Activated CD8-positive, alpha-beta memory T cell treated with anti-CD3 and anti-CD28 coated beads, Interleukin-2, amount 50 U/mL, for 4 hours (primary cell): ENCODE data around the gene EYS.

ENCODE experiments used
- DNase-seq: peaks from one replicate; pipeline ENCODE4 v3.0.0-alpha.2; 2020

The EYS gene

DNA sequence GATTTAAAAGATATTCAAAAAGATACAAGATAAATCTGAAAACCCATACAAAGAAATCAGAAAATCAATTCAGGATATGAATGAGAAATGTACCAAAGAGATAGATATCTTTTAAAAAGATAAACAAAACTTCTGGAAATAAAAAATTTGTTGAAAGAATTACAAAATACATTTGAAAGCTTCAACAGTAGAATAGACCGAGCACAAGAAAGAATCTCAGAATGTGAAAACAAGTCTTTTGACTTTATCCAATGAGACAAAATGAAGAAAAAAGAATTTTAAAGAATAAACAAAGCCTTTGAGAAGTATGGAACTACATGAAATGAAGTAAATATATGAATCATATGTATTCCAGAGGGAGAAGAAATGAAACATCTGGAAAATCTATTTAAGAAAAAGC, 1011.0 kb downstream of the EYS start:
- no peak for DNase-seq

DNA sequence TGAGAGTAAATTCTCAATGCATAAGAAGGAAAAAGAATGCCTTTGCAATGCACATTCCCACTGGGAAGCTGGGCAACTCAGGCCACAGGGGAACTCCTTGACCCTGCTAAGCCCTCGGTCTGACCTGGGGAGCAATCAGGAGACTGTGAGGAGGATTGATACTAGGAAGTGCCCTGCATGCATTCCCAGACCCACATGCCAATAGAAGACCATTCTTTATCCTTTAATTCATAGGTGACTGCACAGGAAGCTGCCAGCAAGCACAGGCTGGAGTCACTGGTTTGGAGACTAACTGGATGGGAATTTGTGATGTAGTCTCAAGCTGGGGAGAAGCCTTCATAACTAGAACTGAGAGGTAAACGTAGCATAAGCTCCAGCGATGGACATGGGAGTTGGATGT, 1012.7 kb downstream of the EYS start:
- no peak for DNase-seq

DNA sequence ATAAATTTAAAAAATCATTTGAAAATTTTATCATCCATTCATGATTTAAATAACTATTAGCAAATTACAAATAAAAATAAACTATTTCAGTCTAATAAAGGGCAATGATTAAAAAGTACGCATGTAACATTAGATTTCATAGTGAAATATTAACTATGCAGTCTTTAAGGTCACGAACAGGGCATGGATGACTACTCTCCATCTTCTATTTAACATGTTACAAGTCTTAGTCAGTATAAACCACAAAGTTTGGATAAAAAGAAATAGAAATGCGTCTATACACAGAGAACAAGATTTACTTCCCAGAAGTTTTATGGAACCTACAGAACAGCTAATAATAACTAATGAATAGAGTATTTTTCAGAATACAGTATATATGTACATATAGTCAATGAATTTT, 1016.0 kb downstream of the EYS start:
- DNase-seq = no peak

GRCh38 chr6:64685401-64685800, 1021.6 kb downstream of the EYS start:
- no peak for DNase-seq

GRCh38 chr6:64683682-64684081, 1023.3 kb downstream of the EYS start:
- DNase-seq = no peak

DNA sequence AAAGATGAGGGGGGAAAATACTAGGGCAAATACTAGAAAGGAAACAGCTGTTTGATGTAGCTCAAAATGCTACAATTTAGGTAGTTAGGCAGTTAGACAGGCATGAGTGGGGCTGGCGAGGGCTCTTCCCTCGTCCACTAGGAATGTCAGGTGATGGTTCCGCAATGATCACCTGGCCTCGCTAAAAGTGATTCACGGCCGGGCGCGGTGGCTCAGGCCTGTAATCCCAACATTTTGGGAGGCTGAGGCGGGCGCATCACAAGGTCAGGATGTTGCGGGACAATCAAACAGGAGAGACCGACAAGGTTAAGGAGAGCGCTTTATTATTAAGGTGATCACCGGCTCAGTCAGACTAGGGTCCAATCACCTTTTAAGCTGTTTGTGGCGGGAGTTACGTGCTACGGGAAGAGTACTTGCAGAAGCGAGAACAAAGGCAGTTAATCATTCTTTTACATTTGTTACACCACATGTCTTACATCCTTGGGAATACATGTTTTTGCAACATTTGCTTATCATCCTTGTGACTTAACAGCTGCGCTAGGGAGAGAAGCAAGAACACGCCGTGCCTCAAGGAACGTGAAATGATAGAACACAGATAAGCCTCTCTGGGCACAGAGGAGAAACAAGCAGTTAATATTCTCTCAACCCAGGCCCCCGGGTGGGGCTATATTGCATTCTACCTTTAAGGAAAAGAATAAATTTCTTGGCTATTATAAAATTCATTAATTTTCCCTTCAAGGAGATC, 1025.4 kb downstream of the EYS start:
- DNase-seq = no peak

- DNase-seq = no peak
Observed at GRCh38 chr6:64680446-64680845, 1026.6 kb downstream of the EYS start.

DNA sequence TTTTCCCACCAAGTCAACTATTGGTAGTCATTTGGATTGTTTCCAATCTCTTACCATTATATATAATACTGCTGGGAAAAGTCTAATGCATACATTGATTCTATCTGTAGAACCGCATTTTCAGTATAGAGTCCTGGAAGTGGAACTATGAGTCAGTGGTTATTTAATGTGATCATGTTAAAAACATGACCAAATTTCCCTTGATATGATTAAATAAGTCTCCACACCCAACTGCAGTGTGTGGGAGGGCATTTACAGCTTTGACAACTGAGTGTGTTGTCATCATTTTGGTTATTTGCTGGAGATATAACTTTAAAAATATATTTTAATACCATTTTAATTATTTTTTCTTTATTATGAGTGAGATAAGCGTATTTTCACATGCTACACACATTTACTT, 1027.6 kb downstream of the EYS start:
- no peak for DNase-seq

GRCh38 chr6:64672651-64673050, 1034.4 kb downstream of the EYS start:
- no peak for DNase-seq

- no peak for DNase-seq
Observed at GRCh38 chr6:64672131-64672530, 1034.9 kb downstream of the EYS start.

GRCh38 chr6:64665137-64665536, 1041.9 kb downstream of the EYS start:
- DNase-seq = no peak

DNA sequence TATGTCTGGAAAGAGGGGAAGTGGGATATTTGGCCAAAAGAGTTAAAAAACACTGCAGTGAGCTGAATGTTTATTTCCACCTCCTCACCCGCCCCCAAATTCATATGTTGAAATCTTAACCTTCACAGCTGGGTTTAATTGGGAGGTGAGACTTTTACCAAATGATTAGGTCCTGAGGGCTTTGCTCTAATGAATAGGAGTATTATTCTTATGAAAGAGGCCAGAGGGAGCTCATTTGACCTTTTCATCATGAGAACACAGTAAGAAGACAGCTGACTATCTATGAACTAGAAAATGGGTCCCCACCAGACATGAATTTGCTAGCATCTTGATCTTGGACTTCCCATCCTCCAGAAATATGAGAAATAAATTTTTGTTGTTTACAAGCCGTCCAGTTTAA, 1042.5 kb downstream of the EYS start:
- no peak for DNase-seq

- DNase-seq = no peak
Observed at GRCh38 chr6:64644024-64644423, 1063.0 kb downstream of the EYS start.

DNA sequence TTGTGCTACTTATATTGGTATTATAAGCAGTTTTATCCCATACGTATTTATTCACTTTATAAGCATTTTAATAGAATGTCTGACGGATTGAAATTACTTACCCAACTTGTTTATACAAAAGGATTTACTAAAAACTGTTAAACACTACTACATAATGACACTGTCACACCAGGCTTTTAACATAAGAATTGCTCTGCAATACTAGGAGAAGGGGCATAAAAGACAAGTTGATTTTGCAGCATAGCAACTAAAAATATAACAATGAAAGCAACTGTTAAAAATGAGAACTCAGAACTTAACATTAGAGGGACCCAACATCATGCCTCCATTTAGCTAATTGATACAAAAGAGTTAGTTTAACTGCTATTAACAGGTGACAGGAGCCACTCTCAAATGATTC, 1076.1 kb downstream of the EYS start:
- DNase-seq = no peak

DNA sequence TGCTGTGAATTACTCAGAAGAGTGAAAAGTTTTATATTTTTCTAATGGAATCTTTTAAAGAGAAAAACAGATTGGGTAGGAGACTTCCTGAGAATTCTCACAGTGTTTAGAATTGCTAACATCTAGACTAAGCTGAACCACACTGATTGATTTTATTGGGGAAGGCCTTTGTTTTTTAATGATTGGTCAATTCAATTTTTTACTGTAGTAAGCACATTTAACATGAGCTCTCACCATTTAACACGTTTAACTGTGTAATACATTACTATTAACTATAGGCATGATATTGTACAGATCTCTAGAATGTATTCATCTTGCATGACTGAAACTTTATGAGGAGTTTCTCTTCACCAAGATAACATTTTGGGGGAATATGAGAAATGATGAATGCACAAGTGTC, 1084.1 kb downstream of the EYS start:
- no peak for DNase-seq

DNA sequence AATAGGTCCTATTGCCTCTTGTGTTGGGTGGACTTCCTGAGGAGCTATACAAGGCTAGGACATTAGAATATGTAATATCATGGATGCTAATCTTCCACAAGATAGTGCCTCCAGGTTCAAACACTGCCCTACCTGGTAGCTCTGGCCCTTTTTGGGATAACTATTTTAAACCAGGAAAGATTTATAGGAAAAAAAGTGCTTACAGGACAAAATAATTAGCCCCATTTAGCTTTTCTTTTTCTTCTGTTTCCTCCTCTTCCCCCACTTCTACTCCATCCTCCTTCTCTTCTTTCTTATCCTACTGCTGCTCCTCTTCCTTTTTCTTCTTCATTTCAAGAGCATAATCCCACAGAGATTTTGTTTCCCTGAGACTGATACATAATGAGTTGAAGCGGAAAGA, 1104.0 kb downstream of the EYS start:
- DNase-seq = no peak

GRCh38 chr6:64591676-64592036, 1115.4 kb downstream of the EYS start:
- DNase-seq = no peak

DNA sequence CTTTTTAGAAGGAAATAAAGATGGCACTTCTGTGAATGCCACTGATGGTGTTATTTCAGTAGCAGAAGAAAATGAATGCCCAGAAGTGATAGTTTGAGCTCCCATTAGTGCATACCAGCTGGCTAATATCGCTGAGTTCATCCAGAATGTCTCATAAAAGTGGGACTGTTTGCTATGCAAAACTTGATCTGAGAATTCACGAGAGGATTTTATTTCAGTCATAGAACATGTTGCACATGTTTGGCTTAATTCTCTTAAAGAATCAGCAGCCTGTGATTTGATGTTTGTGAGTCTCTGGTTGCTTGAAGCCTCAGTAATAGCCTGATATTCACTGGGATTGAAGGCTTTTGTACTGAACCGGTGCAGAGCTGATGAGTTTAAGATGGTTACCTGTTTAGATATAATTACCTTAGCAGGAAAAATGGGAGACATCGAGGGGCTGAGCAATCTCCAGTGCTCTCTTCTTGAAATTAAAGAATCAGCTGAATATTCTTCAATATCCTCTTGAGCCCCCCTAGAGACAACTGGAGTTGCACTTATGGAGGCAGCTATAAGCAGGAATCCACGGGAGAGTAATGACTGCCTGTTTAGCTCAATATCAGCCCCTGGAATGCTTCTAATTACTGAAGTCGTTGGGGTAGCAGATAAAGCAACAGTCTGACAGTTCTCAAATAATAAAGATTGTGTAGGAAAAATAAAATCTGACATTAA, 1115.9 kb downstream of the EYS start:
- DNase-seq = no peak

DNA sequence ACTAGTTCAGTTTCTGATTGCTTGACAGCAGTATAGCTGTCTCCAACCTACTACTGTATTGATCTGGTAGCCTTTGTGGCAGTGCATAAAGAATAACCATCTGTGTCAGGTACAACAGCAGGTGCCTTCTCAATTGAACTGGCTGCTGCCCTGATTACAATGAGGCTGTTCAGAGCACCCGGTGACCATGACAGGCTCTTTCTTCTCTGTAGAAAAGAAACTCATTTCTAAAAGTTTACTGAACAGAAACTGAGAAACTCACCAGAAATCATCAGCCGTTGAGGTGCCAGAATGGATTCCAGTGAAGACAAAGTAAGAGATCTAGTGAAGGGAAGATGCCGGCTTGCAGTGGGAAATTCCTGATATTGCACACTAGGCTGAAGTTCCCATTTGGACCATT, 1117.1 kb downstream of the EYS start:
- no peak for DNase-seq

- no peak for DNase-seq
Observed at GRCh38 chr6:64580346-64580745, 1126.7 kb downstream of the EYS start.

DNA sequence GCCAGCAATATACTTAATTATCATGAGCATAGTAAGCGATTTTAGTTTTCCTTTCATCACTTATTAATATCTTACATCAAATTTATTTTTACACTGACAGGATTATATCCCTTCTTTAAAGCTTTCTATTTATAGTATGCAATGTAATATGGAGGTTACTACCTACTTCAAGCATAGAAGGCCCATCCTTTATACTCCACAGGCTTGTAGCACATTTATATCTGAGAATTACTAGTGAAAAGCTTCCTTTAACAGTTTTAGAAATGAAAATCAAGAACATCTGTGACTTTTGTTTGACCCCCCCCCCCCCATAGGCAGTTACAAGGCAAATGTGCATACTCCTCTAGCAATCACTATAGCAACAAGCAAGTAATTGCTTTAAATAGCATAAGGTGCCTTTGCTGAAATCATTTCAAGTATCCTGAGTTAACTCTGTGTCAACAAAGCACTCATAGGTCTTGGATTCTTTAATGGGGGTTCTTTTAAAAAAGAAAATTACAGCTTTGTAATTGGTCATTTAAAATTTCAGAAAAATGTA, 1153.7 kb downstream of the EYS start:
- DNase-seq = no peak

DNA sequence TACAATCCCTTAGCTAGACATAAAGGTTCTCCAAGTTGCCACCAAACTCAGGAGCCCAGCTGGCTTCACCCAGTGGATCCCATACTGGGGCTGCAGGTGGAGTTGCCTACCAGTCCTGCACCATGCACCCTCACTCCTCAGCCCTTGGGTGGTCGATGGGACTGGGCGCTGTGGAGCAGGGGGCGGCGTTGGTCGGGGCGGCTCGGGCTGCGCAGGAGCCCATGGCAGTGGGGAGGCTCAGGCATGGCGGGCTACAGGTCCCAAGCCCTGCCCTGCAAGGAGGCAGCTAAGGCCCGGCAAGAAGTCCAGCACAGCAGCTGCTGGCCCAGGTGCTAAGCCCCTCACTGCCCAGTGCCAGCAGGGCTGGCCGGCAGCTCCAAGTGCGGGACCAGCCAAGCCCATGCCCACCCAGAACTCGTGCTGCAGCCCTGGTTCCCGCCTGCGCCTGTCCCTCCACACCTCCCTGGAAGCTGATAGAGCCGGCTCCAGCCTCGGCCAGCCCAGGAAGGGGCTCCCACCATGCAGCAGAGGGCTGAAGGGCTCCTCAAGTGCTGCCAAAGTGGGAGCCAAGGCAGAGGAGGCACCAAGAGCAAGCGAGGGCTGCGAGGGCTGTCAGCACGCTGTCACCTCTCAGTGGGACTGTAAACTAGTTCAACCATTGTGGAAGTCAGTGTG, 1159.3 kb downstream of the EYS start:
- no peak for DNase-seq

DNA sequence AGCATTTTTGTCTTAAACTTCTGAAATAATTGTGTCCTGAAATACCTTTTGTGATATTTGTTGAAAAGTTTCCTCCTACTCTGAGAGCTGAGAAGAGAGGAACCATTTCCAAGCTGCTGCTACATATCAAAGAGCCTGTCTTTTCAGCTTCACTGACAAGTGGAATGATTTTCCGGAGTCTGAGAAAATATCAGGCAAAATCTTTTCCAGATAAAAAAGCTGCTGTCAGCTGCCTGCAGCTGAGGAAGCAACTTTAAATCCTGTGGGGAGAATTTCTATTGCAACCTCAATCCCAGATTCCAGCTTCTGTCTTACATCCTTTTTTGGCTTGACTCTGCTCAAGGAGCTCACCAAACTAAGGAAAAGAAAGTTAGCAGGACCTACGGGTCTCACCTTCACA, 1167.1 kb downstream of the EYS start:
- no peak for DNase-seq

- DNase-seq = no peak
Observed at GRCh38 chr6:64538722-64539121, 1168.3 kb downstream of the EYS start.
